HCT116 (cell line): Measurements from ENCODE around the gene MSMO1. TPM values are rescaled to one million over a fixed set of nuclear protein-coding genes. Genes with fewer than 3 reads are reported as not detected.

ENCODE experiments used
- ATAC-seq: fragments of 200-7000 bp; cut with Tn5 transposase; 2 replicates; pipeline ENCODE4 v1.9.1; 2020; ENCODE audit warnings: mild to moderate bottlenecking, moderate library complexity
- BruUV-seq: library from RNA; stranded (reverse); fragments of 400-500 nt; replicated peaks from 2 replicates; lab custom pipeline; 2021; lab: Mats Ljungman, UMichigan
- CTCF ChIA-PET: fragments of 300-600 bp; sonication (Branson Sonifier 250); formaldehyde crosslinking; loops from one replicate; lab custom pipeline; 2021; ENCODE audit warnings: antibody characterized with exemption; lab: Charles Lee
- POLR2A ChIA-PET: fragments of 300-600, 350-600 bp; sonication (Branson Sonifier 250); formaldehyde crosslinking; loops from one replicate; lab custom pipeline; 2021; ENCODE audit warnings: antibody characterized with exemption; lab: Charles Lee
- RAD21 ChIA-PET, 2 experiments: fragments of 300-600 bp; sonication (Branson Sonifier 250); formaldehyde crosslinking; loops; one replicate each; lab custom pipeline; 2023; ENCODE audit warnings: low total read pairs in 2 of 2; ENCODE audit not compliant: uncharacterized antibody in 2 of 2, unreplicated experiment in 2 of 2, low non-redundant PET in 1 of 2; lab: Charles Lee
- DNase-seq: peaks from one replicate; pipeline ENCODE4 v3.0.0-alpha.2; 2010; ENCODE audit warnings: low read depth, low spot score
- H2AFZ ChIP-seq: fragments of 200-600 bp; shearing (Covaris generic), sonication (generic); 2 replicates; pipeline ENCODE4 v1.6.1; 2017; ENCODE audit warnings: low read depth, mixed run types, mixed read lengths, antibody characterized with exemption, low read length; ENCODE audit not compliant: poor library complexity, severe bottlenecking
- H3K27ac ChIP-seq: 2 replicates; pipeline ENCODE4 v1.5.1; 2012; ENCODE audit warnings: low read depth, low read length
- H3K27me3 ChIP-seq: fragments of 200-600 bp; sonication (generic); 2 replicates; pipeline ENCODE4 v1.6.1; 2016; ENCODE audit warnings: mixed run types, low read length, mixed read lengths; ENCODE audit not compliant: insufficient read depth
- H3K36me3 ChIP-seq, 2 experiments: fragments of 200-500 bp in 1 of 2; fragments of 200-600 bp in 1 of 2; sonication (Bioruptor generic) in 1 of 2; sonication (generic) in 1 of 2; 2 replicates each; pipeline versions ENCODE4 v1.5.1 to v1.6.1; 2014 to 2016; ENCODE audit warnings: low read length in 2 of 2, inconsistent platforms in 1 of 2, mixed read lengths in 1 of 2, mixed run types in 1 of 2; ENCODE audit not compliant: insufficient read depth in 2 of 2, control insufficient read depth in 1 of 2
- H3K4me1 ChIP-seq, 2 experiments: fragments of 200-600 bp in 1 of 2; sonication (generic) in 1 of 2; 2 replicates each; pipeline versions ENCODE4 v1.5.1 to v1.6.1; 2012 to 2017; ENCODE audit warnings: low read length in 2 of 2, inconsistent platforms in 1 of 2, mild to moderate bottlenecking in 1 of 2, mixed read lengths in 1 of 2, mixed run types in 1 of 2, moderate library complexity in 1 of 2; ENCODE audit not compliant: insufficient read depth in 2 of 2, control insufficient read depth in 1 of 2
- H3K4me2 ChIP-seq: fragments of 200-600 bp; sonication (generic); 2 replicates; pipeline ENCODE4 v1.6.1; 2017; ENCODE audit warnings: mixed run types, low read length, mixed read lengths
- H3K4me3 ChIP-seq, 2 experiments: fragments of 200-600 bp in 1 of 2; sonication (generic) in 1 of 2; replicated peaks in 1 of 2; 2 replicates each; pipeline ENCODE4 v1.5.1; 2011 to 2016; ENCODE audit warnings: low read length in 2 of 2, control low read depth in 1 of 2, low read depth in 1 of 2, mild to moderate bottlenecking in 1 of 2, mixed read lengths in 1 of 2, mixed run types in 1 of 2
- H3K79me2 ChIP-seq: fragments of 200-600 bp; sonication (generic); 2 replicates; pipeline ENCODE4 v1.6.1; 2017; ENCODE audit warnings: mild to moderate bottlenecking, mixed run types, low read length, moderate library complexity, mixed read lengths; ENCODE audit not compliant: insufficient read depth
- H3K9ac ChIP-seq: fragments of 200-600 bp; sonication (generic); 2 replicates; pipeline ENCODE4 v1.6.1; 2016; ENCODE audit warnings: low read length, mixed read lengths
- H3K9me2 ChIP-seq: fragments of 200-600 bp; sonication (generic), shearing (Covaris generic); 2 replicates; pipeline ENCODE4 v1.6.1; 2017; ENCODE audit warnings: mixed run types, mild to moderate bottlenecking, moderate library complexity; ENCODE audit not compliant: insufficient read depth
- H3K9me3 ChIP-seq, 2 experiments: fragments of 200-500 bp in 1 of 2; fragments of 200-600 bp in 1 of 2; sonication (Bioruptor generic) in 1 of 2; sonication (generic) in 1 of 2; 2 replicates each; pipeline ENCODE4 v1.6.1; 2014 to 2017; ENCODE audit warnings: low read length in 2 of 2, mixed read lengths in 2 of 2, inconsistent platforms in 1 of 2, low read depth in 1 of 2, mild to moderate bottlenecking in 1 of 2, mixed run types in 1 of 2, moderate library complexity in 1 of 2; ENCODE audit not compliant: control insufficient read depth in 1 of 2, insufficient read depth in 1 of 2
- H4K20me1 ChIP-seq: fragments of 200-600 bp; sonication (generic), shearing (Covaris generic); 2 replicates; pipeline ENCODE4 v1.6.1; 2017; ENCODE audit warnings: mixed run types, mild to moderate bottlenecking, moderate library complexity; ENCODE audit not compliant: insufficient read depth
- CBX3 ChIP-seq: IDR thresholded peaks from 2 replicates; pipeline ENCODE4 v1.6.1; 2012; ENCODE audit warnings: low read depth
- CEBPB ChIP-seq: IDR thresholded peaks from 2 replicates; pipeline ENCODE4 v1.6.1; 2012; ENCODE audit warnings: low read depth
- CTCF ChIP-seq, 3 experiments: fragments of 200-600 bp in 1 of 3; sonication (generic) in 1 of 3; IDR thresholded peaks in 2 of 3; conservative IDR thresholded peaks in 1 of 3; 2 replicates each; pipeline ENCODE4 v1.5.1; 2012 to 2017; ENCODE audit warnings: low read depth in 2 of 3, low read length in 2 of 3, antibody characterized with exemption in 1 of 3, borderline replicate concordance in 1 of 3, control low read depth in 1 of 3, mild to moderate bottlenecking in 1 of 3, mixed read lengths in 1 of 3, mixed run types in 1 of 3, moderate library complexity in 1 of 3; ENCODE audit not compliant: insufficient read depth in 1 of 3
- EGR1 ChIP-seq: IDR thresholded peaks from 2 replicates; pipeline ENCODE4 v1.6.1; 2012; ENCODE audit warnings: low read depth
- ELF1 ChIP-seq: IDR thresholded peaks from 2 replicates; pipeline ENCODE4 v1.6.1; 2012; ENCODE audit warnings: low read depth, borderline replicate concordance
- EZH2 ChIP-seq: fragments of 200-600 bp; sonication (generic); IDR thresholded peaks from 2 replicates; pipeline ENCODE4 v1.6.1; 2017; ENCODE audit warnings: antibody characterized with exemption, mixed run types
- EZH2phosphoT487 ChIP-seq: fragments of 200-600 bp; IDR thresholded peaks from 2 replicates; pipeline ENCODE4 v1.6.1; 2018; ENCODE audit warnings: antibody characterized with exemption, borderline replicate concordance
- FOSL1 ChIP-seq: IDR thresholded peaks from 2 replicates; pipeline ENCODE4 v1.6.1; 2012; ENCODE audit warnings: low read depth
- JUND ChIP-seq: IDR thresholded peaks from 2 replicates; pipeline ENCODE4 v1.6.1; 2012
- POLR2A ChIP-seq: IDR thresholded peaks from 2 replicates; pipeline ENCODE4 v1.7.0; 2011; ENCODE audit warnings: borderline replicate concordance; ENCODE audit not compliant: insufficient read depth, insufficient read length; ENCODE audit errors: extremely low read depth
- RAD21 ChIP-seq: IDR thresholded peaks from 2 replicates; pipeline ENCODE4 v1.6.1; 2012; ENCODE audit warnings: low read depth, mild to moderate bottlenecking
- REST ChIP-seq: IDR thresholded peaks from 2 replicates; pipeline ENCODE4 v1.6.1; 2012; ENCODE audit warnings: low read depth
- SIN3A ChIP-seq: IDR thresholded peaks from 2 replicates; pipeline ENCODE4 v1.6.1; 2012; ENCODE audit warnings: low read depth
- SP1 ChIP-seq: IDR thresholded peaks from 2 replicates; pipeline ENCODE4 v1.6.1; 2012; ENCODE audit warnings: low read depth
- YY1 ChIP-seq: IDR thresholded peaks from 2 replicates; pipeline ENCODE4 v1.6.1; 2011; ENCODE audit warnings: low read length, low read depth, moderate library complexity, mild to moderate bottlenecking; ENCODE audit not compliant: insufficient replicate concordance; ENCODE audit errors: extremely low read depth
- ZBTB33 ChIP-seq: IDR thresholded peaks from 2 replicates; pipeline ENCODE4 v1.6.1; 2011; ENCODE audit warnings: mild to moderate bottlenecking, low read length, moderate library complexity; ENCODE audit not compliant: insufficient replicate concordance; ENCODE audit errors: extremely low read depth
- ZNF274 ChIP-seq: fragments of 200-500 bp; sonication (Bioruptor generic); IDR thresholded peaks from 2 replicates; pipeline ENCODE4 v1.6.1; 2014; ENCODE audit warnings: mild to moderate bottlenecking, low read depth, low read length, inconsistent platforms
- intact Hi-C: fragments of 100-400 bp; cut with micrococcal nuclease; formaldehyde crosslinking; loops from 2 replicates; pipeline ENCODE4 v1.10.0; 2022
- total RNA-seq: library from RNA; stranded (reverse); gene quantifications from one replicate; pipeline ENCODE4 v1.2.1, GENCODE V29; 2021; ENCODE audit not compliant: unreplicated experiment

MSMO1 gene
- total RNA-seq, 1 experiment from 2014 or later: 54.5 TPM

- H3K9me3 ChIP-seq: no peaks in the 10 kb centered on the region
- H2AFZ ChIP-seq: no peak overlapping the region
- no peaks in the 10 kb centered on the region for H3K36me3 ChIP-seq
- no peaks in the 10 kb centered on the region for H3K79me2 ChIP-seq
- H3K27ac ChIP-seq: no peak overlapping the region
- TF ChIP-seq SIN3A (no peak), CBX3 (no peak), FOSL1 (no peak), REST (no peak), RAD21 (no peak), ZBTB33 (no peak), YY1 (no peak), EGR1 (no peak), EZH2 (no peak), SP1 (no peak), CTCF (IDR thresholded peaks at IDR 0.05 in 2 of 3, conservative IDR thresholded peaks at IDR 0.05 in 1 of 3; ENCODE audit: borderline replicate concordance in 1 of 3, insufficient read depth in 1 of 3, low read depth in 2 of 3, low read length in 2 of 3) (no peak), ELF1 (no peak), JUND (no peak), POLR2A (no peak), CEBPB (no peak), EZH2phosphoT487 (no peak), ZNF274 (no peak)
- DNase-seq: no peak
- no peaks in the 10 kb centered on the region for H3K9me2 ChIP-seq
- intact Hi-C loops: no loop called here
- BruUV-seq: no TSS peak
- H4K20me1 ChIP-seq: no peaks in the 10 kb centered on the region
- no peaks in the 10 kb centered on the region for H3K27me3 ChIP-seq
- ChIA-PET CTCF (no interaction called here), RAD21 (no interaction called here), POLR2A (no interaction called here)
- H3K4me2 ChIP-seq: no peak overlapping the region
- H3K9ac ChIP-seq: no peak overlapping the region
- H3K4me3 ChIP-seq: no peak overlapping the region
- H3K4me1 ChIP-seq: peaks cover 0 to 1% of the 10 kb centered on the region in 2 experiments; a peak in 2 of 4 replicates
- no peak for ATAC-seq
Observed at GRCh38 chr4:165360985-165361670, 33.7 kb downstream of the MSMO1 start.
